ENCODE measurements around the gene NRTN. TPM values are rescaled to one million over a fixed set of nuclear protein-coding genes. Genes with fewer than 3 reads are reported as not detected.
"Not testable (repeated sequence)": the region's sequence is repeated elsewhere in the genome, so short reads cannot be mapped to it uniquely, and the experiment has no call there.

The NRTN gene
- total RNA-seq, 1 donor from 2014 or later = 0.23 TPM

DNA sequence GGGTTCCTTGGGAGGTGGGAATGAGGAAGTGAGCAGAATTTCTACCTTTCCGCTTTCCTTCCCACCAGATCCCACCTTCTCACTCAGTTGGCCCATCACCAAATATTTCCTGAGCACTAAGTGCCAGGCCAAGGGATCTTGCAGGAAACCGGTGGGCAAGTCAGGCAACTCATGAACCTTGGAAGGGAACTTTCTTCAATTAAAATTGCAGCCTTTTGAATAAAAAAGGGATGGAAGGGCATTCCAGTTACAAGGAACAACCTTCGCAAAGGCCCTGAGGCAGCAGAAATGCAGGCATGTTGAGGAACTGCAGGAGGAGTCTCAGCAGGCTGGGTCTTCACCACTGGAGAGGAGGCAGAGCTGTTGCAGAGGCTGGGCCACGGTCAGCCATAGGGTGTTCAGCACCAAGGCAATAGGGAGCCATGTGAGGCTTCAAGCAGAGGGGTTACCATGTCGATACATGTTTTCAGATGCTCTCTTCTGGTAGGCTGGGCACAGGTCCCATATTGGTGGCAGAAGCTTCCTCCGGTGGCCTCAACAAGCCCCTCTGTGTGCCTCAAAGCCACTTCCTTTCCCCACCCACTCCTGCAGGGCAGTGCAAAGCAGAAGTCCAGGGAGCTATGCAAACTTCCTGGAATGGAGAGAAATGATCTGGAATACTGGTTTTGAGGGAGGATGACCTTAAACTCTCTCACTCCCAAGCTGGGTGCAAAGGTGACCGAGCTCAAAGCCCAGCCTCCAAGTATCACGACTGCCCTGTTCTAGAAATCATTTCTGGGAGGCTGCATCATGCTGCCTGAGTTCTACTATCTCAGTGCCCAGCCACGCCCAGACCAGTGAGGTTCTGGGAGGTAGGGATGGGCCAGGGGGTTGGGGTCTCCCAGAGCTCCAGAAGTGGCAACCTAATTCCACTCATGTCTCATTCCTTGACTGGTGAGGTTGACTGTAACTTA, 34.5 kb downstream of the NRTN start, which contains the start of gene FUT6:
FUT6 (minus strand) TSS at position 638 of the 953 bp plus-strand sequence. CDS start 7,135 bp downstream, outside the sequence.
- H3K27me3 Mint-ChIP-seq (ENCODE audit: insufficient read depth) = peaks cover 2% of the 10 kb centered on the region
- no peaks in the 10 kb centered on the region for H3K9me3 Mint-ChIP-seq
- no peak for DNase-seq (ENCODE audit: low spot score)
- H3K4me3 Mint-ChIP-seq = no peak within 1 kb of the TSS
- peaks cover 7% of the 10 kb centered on the region for H3K4me1 Mint-ChIP-seq (ENCODE audit: low read depth)
- no peak within 1 kb of the TSS for H3K27ac Mint-ChIP-seq
- H3K36me3 Mint-ChIP-seq (ENCODE audit: low read depth) = no peaks in the 10 kb centered on the region
- intact Hi-C loops (cut with micrococcal nuclease) = no loop called here

DNA sequence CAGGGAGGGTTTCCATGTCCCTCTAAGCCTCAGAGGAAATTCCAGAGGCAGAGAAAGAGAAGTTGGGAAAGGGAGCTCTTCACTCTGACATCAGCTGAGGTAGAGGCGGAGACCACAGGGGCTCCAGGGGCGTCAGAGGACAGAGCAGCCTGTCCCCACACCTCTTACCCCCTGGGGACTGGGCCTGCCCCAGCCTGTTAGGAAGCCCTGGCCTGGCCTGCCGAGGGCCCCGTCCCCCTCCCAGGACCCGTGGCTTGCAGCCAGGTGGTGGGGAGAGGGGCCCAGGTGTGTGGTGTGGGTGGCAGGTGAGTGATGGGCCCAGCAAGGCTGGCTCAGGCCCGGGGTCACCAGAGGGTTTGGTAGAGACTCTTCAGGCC, 36.9 kb downstream of the NRTN start:
- H3K4me3 Mint-ChIP-seq, H3K27ac Mint-ChIP-seq, H3K9me3 Mint-ChIP-seq: not testable (repeated sequence)

DNA sequence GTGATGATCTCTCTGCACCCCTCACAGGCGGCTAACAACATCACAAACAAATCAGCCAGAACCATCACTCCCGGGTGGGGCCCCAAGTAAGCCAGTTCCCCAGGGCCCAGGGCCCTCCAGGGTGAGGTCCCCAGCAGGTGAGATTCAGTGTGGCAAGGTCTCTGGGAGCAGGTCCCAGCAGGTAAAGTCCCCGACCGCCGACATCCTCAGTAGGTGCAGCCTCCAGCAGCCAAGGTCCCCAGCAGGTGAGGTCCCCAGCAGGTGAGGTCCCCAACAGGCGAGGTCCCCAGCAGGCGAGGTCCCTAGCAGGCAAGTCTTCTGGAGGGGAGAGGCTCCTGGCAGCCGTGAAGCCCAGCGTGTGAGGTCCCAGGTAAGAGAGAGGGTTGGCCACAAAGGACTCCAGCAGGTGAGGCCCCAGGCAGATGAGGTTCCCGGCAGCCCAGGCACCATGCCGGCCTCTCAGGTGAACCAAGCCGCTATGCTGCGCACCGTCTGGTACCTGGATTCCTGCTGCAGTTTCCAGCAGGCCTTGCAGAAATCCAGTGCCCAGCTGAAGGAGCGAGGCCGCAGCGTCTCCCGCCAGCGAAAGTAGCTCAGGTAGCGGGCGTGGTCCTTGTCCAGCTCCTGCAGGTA, 38.5 kb downstream of the NRTN start:
- Mint-ChIP-seq H3K27ac (no peak overlapping the region), H3K27me3 (ENCODE audit: insufficient read depth) (no peaks in the 10 kb centered on the region), H3K9me3 (no peaks in the 10 kb centered on the region), H3K36me3 (ENCODE audit: low read depth) (no peaks in the 10 kb centered on the region), H3K4me3 (no peak overlapping the region), H3K4me1 (ENCODE audit: low read depth) (peaks cover 7% of the 10 kb centered on the region)
- intact Hi-C loops (cut with micrococcal nuclease) = no loop called here
- DNase-seq (ENCODE audit: low spot score) = no peak

More for the DNA sequence above, 36.9 kb downstream of the NRTN start:
- intact Hi-C loops (cut with micrococcal nuclease); H3K27me3 Mint-ChIP-seq (ENCODE audit: insufficient read depth); DNase-seq (ENCODE audit: low spot score); H3K36me3 Mint-ChIP-seq (ENCODE audit: low read depth); H3K4me1 Mint-ChIP-seq (ENCODE audit: low read depth): not testable (repeated sequence)

DNA sequence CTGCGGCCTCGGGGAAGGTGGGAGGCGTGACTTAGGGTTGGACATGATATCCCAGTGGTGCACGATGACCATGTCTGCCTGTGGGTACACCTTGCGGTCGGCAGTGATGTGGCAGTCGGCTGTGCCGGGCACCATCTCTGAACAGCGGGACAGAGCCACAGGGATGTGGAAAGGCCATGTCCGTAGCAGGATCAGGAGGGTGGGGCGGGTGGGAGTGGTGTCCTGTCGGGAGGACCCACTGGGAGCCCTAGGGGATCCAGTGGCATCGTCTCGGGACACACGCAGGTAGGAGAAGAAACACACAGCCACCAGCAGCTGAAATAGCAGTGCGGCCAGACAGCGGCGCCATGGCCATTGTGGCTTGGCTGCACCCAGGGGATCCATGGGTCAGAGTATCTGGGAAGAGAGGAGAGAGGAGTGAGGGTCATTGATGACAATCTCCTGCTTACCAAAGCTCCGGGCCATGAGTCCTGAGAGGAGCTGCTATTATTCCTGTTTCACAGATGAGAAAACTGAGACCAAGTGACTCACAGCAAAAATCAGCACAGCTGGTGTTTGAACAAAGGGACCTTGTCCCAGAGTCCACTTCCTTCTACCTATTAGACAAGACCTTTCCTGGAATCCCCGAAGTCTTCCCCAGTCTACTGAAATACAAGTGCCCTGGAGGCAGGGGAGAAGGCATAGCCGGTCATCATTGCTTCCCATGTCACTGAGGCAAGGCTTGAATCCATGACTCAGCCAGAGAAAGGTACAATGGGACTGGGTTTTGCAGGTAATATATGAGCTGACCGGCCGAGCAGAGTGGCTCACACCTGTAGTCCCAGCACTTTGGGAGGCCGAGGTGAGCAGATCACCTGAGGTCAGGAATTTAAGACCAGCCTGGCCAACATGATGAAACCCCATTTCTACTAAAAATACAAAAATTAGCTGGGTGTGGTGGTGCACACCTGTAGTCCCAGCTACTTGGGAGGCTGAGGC, 39.9 kb downstream of the NRTN start:
- Mint-ChIP-seq H3K27ac (no peak overlapping the region), H3K27me3 (ENCODE audit: insufficient read depth) (no peaks in the 10 kb centered on the region), H3K36me3 (ENCODE audit: low read depth) (no peaks in the 10 kb centered on the region), H3K4me1 (ENCODE audit: low read depth) (no peaks in the 10 kb centered on the region), H3K9me3 (no peaks in the 10 kb centered on the region), H3K4me3 (no peak overlapping the region)
- no peak for DNase-seq (ENCODE audit: low spot score)
- intact Hi-C loops (cut with micrococcal nuclease) = no loop called here

DNA sequence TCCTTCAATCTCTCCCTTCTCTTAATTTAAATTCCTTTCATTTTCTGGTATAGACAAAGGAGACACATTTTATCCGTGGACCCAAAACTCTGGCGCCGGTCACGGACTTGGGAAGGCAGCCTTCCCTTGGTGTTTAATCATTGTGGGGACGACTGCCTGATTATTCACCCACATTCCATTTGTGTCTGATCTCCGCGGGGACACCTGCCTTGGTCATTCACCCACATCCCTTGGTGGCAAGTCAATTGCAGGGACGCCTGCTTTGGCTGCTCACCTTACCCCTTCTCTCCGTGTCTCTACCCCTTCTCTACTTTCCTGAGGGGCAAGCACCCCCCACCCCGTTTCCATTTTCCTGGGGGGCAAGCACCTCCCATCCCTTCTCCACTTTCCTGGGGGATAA, 43.0 kb downstream of the NRTN start:
- H3K36me3 Mint-ChIP-seq (ENCODE audit: low read depth); H3K27me3 Mint-ChIP-seq (ENCODE audit: insufficient read depth); intact Hi-C loops (cut with micrococcal nuclease); H3K4me1 Mint-ChIP-seq (ENCODE audit: low read depth); H3K4me3 Mint-ChIP-seq; DNase-seq (ENCODE audit: low spot score); H3K27ac Mint-ChIP-seq; H3K9me3 Mint-ChIP-seq: not testable (repeated sequence)

DNA sequence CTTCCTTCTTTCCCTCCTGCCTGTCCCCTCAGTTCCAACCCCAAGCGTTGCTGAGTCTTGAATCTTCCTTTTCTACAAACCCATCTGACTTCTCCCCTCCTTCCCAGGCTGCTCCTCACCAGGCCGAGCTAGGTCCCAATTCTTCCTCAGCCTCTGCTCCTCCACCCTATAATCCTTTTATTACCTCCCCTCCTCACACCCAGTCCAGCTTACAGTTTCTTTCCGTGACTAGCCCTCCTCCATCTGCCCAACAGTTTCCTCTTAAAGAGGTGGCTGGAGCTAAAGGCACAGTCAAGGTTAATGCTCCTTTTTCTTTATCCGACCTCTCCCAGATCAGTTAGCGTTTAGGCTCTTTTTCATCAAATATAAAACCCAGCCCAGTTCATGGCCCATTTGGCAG, 43.8 kb downstream of the NRTN start:
- intact Hi-C loops (cut with micrococcal nuclease); H3K36me3 Mint-ChIP-seq (ENCODE audit: low read depth); H3K27ac Mint-ChIP-seq; H3K4me3 Mint-ChIP-seq; H3K4me1 Mint-ChIP-seq (ENCODE audit: low read depth); H3K9me3 Mint-ChIP-seq; H3K27me3 Mint-ChIP-seq (ENCODE audit: insufficient read depth); DNase-seq (ENCODE audit: low spot score): not testable (repeated sequence)

DNA sequence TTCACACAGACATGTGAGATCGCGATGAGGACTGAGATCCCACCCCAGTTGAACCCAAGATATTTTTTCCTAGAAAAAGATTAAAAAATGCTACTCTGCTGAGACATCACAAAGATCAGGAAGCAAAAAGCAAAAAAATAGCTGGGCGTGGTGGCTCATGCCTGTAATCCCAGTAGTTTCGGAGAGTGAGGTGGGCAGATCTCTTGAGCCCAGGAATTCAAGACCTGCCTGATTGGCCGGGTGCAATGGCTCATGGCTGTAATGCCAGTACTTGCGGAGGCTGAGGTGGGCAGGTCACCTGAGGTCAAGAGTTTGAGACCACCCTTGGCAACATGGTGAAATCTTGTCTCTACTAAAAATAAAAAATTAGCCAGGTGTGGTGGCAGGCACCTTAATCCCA, 45.3 kb downstream of the NRTN start:
- DNase-seq (ENCODE audit: low spot score) = no peak
- no peaks in the 10 kb centered on the region for H3K27me3 Mint-ChIP-seq (ENCODE audit: insufficient read depth)
- H3K4me1 Mint-ChIP-seq (ENCODE audit: low read depth) = no peaks in the 10 kb centered on the region
- no peak overlapping the region for H3K4me3 Mint-ChIP-seq
- H3K9me3 Mint-ChIP-seq = no peaks in the 10 kb centered on the region
- no peaks in the 10 kb centered on the region for H3K36me3 Mint-ChIP-seq (ENCODE audit: low read depth)
- intact Hi-C loops (cut with micrococcal nuclease) = no loop called here
- H3K27ac Mint-ChIP-seq = no peak overlapping the region

DNA sequence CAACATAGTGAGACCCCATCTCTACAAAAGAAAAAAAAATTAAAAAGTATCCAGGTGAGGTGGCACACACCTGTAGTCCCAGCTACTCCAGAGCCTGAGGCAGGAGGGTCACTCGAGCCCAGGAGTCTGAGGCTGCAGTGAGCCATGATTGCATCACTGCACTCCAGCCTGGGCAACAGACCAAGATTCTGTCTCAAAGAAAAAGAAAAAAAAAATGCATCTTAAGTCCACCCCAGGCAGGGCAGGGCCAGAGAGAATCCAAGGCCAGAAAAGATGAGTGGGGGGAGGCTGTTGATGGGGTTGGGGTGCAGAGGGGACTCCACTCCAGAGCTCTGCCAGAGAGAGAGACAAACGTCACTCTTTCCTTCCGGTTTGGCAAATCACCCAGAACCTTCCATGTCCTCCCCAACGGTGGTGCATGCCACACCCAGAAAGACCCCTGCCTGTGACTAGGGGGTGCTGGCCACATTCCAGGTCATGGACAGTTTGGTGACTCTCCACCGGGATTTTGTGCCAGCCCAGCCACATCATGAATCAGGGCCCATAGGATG, 46.0 kb downstream of the NRTN start:
- no peak overlapping the region for H3K27ac Mint-ChIP-seq
- H3K4me1 Mint-ChIP-seq (ENCODE audit: low read depth) = no peaks in the 10 kb centered on the region
- H3K27me3 Mint-ChIP-seq (ENCODE audit: insufficient read depth) = no peaks in the 10 kb centered on the region
- H3K4me3 Mint-ChIP-seq = no peak overlapping the region
- intact Hi-C loops (cut with micrococcal nuclease) = no loop called here
- no peaks in the 10 kb centered on the region for H3K9me3 Mint-ChIP-seq
- no peak for DNase-seq (ENCODE audit: low spot score)
- no peaks in the 10 kb centered on the region for H3K36me3 Mint-ChIP-seq (ENCODE audit: low read depth)

DNA sequence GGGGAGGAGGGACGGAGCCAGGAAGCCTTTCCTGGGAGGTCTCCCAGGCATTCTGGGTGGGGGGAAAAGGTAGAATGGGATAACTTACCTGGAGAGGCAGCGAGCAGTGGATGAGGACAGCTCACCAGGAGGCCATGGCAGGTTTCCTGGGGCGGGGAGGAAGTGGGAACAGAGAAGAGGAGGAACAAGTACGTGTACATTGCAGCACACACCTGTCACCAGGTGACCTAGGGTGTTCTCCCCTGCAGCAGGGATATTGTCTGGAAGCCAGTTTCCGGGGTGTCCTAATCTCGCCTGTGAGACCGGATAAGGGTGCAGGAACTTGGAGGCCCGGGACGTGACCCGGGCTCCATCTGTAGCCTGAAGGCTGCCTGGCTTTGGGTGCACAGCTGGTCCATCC, 46.4 kb downstream of the NRTN start, which contains the start of gene FUT3:
FUT3 (minus strand) TSS at position 148 of the 400 bp plus-strand sequence.
- no peak within 1 kb of the TSS for H3K4me3 Mint-ChIP-seq
- H3K4me1 Mint-ChIP-seq (ENCODE audit: low read depth) = no peaks in the 10 kb centered on the region
- no peaks in the 10 kb centered on the region for H3K27me3 Mint-ChIP-seq (ENCODE audit: insufficient read depth)
- no peaks in the 10 kb centered on the region for H3K36me3 Mint-ChIP-seq (ENCODE audit: low read depth)
- H3K27ac Mint-ChIP-seq = no peak within 1 kb of the TSS
- intact Hi-C loops (cut with micrococcal nuclease) = no loop called here
- H3K9me3 Mint-ChIP-seq = no peaks in the 10 kb centered on the region
- no peak for DNase-seq (ENCODE audit: low spot score)

DNA sequence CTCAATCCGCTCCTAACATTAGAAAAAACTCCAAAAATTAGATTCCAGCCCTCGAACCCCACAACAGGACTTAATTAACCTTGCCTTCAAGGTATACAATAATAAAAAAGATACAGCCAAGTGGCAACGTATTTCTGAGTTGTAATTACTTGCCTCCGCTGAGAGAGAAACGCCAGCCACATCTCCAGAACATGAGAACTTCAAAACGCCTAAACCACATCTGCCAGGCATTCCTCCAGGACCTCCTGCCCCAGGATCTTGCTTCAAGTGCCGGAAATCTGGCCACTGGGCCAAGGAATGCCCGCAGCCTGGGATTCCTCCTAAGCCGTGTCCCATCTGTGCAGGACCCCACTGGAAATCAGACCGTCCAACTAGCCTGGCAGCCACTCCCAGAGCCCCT, 49.3 kb downstream of the NRTN start:
- H3K4me1 Mint-ChIP-seq (ENCODE audit: low read depth); H3K9me3 Mint-ChIP-seq; DNase-seq (ENCODE audit: low spot score); H3K4me3 Mint-ChIP-seq; H3K27ac Mint-ChIP-seq; H3K27me3 Mint-ChIP-seq (ENCODE audit: insufficient read depth); intact Hi-C loops (cut with micrococcal nuclease); H3K36me3 Mint-ChIP-seq (ENCODE audit: low read depth): not testable (repeated sequence)

DNA sequence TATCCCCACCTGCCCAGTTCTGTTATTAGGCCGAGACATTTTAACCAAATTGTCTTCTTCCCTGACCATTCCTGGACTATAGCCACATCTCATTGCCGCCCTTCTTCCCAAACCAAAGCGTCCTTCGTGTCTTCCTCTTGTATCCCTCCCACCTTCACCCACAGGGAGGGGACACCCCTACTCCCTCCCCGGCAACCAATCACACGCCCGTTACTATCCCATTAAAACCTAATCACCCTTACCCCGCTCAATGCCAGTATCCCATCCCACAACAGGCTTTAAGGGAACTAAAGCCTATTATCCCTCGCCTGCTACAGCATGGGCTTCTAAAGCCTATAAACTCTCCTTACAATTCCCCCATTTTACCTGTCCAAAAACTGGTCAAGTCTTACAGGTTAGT, 50.3 kb downstream of the NRTN start:
- H3K27ac Mint-ChIP-seq; H3K4me3 Mint-ChIP-seq; H3K4me1 Mint-ChIP-seq (ENCODE audit: low read depth); intact Hi-C loops (cut with micrococcal nuclease); DNase-seq (ENCODE audit: low spot score); H3K9me3 Mint-ChIP-seq; H3K27me3 Mint-ChIP-seq (ENCODE audit: insufficient read depth); H3K36me3 Mint-ChIP-seq (ENCODE audit: low read depth): not testable (repeated sequence)

DNA sequence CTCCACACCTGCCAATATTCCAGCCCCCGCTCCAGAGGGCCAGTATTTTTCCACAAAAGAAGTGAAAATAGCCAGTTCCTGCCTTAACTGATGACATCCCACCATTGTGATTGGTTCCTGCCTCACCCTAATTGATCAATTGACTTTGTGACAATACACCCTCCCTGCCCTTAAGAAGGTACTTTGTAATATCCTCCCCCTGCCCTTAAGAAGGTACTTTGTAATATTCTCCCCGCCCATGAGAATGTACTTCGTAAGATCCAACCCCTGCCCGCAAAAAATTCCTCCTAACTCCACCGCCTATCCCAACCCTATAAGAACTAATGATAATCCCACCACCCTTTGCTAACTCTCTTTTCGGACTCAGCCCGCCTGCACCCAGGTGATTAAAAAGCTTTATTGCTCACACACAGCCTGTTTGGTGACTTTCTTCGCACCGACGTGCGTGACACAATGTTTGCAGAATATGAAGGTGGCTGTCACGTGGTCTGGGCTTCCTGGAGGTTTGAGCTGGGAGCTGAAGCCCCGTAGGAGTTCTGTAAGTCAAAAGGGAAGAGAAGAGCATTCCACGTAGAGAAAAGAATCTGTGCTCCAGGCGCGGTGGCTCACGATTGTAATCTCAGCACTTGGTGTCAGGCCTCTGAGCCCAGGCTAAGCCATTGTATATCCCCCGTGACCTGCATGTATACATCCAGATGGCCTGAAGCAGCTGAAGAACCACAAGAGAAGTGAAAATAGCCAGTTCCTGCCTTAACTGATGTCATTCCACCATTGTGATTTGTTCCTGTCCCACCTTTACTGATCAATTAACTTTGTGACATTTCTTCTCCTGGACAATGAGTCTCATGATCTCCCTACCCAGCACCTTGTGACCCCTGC, 52.6 kb downstream of the NRTN start:
- no peaks in the 10 kb centered on the region for H3K36me3 Mint-ChIP-seq (ENCODE audit: low read depth)
- intact Hi-C loops (cut with micrococcal nuclease) = no loop called here
- H3K27me3 Mint-ChIP-seq (ENCODE audit: insufficient read depth) = no peaks in the 10 kb centered on the region
- H3K4me3 Mint-ChIP-seq = no peak overlapping the region
- H3K27ac Mint-ChIP-seq = no peak overlapping the region
- no peaks in the 10 kb centered on the region for H3K4me1 Mint-ChIP-seq (ENCODE audit: low read depth)
- no peaks in the 10 kb centered on the region for H3K9me3 Mint-ChIP-seq
- DNase-seq (ENCODE audit: low spot score) = no peak

All from activated T-helper 1 cell treated with anti-CD3 and anti-CD28 coated beads, Interleukin-12 subunit alpha, Interleukin-12 subunit beta, Interleukin-2, Interleukin-4 antibody, amounts not matched to agents 30 ng/mL and 10 ng/mL and 1 ng/mL, durations not matched to agents 14 hours and 24 hours and 36 hours (primary cell).